ENCODE results near the gene IQSEC2.

DNA sequence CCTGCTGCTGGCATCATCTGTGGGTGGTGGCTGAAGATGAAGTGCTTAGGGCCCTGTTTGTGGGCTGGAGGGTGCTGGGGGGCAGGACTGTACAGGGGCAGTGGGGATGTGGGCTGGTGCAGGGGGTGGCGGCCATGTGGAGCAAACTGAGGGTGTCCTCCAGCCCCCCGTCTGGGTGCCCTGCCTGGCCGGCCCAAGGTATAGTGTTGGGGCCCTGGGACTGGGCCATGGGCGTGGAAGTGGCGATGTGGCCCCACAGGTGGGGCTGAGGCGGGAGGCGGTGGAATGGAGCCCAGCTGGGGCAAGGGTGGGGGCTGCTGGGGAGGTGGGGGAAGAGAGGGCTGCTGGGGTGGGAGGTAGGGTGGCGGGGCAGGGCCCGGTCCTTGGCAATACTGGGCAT is 46.9 kb downstream of the IQSEC2 start:
- TF ChIP-seq EZH2phosphoT487 (IDR thresholded peaks at IDR 0.05; ENCODE audit: low read length) (no peak), EZH2 (optimal IDR thresholded peaks at IDR 0.05; ENCODE audit: low read depth, low read length) (no peak)

Data from MM.1S (cell line).